Immature natural killer cell (primary cell): ENCODE measurements around the gene MXRA8. TPM values are rescaled to one million over a fixed set of nuclear protein-coding genes. Genes with fewer than 3 reads are reported as not detected.
A peak's percentile ranks its signal among the peaks of the same experiment; 100 is the strongest.
"Not testable (repeated sequence)": the region's sequence is repeated elsewhere in the genome, so short reads cannot be mapped to it uniquely, and the experiment has no call there.

Experiments used
- DNase-seq, 3 donors: peaks; one replicate each; pipeline ENCODE4 v3.0.0; 2022; ENCODE audit warnings: mixed read lengths in 1 of 3
- H3K27ac Mint-ChIP-seq, 6 donors: one replicate each; pipeline ENCODE4 v1.8.0; 2020; ENCODE audit warnings: mixed read lengths in 6 of 6, mild to moderate bottlenecking in 5 of 6, inconsistent platforms in 4 of 6, moderate library complexity in 3 of 6
- H3K27me3 Mint-ChIP-seq, 3 donors: one replicate each; pipeline ENCODE4 v1.8.0; 2020 to 2021; ENCODE audit warnings: low read depth in 3 of 3, mild to moderate bottlenecking in 3 of 3, mixed read lengths in 3 of 3, moderate library complexity in 3 of 3, inconsistent platforms in 1 of 3
- H3K36me3 Mint-ChIP-seq, 3 donors: one replicate each; pipeline ENCODE4 v1.8.0; 2020; ENCODE audit warnings: mixed read lengths in 3 of 3, inconsistent platforms in 2 of 3, mild to moderate bottlenecking in 2 of 3
- H3K4me1 Mint-ChIP-seq, 2 donors: one replicate each; pipeline ENCODE4 v1.8.0; 2020; ENCODE audit warnings: inconsistent platforms in 2 of 2, mild to moderate bottlenecking in 2 of 2, mixed read lengths in 2 of 2, moderate library complexity in 1 of 2
- H3K4me3 Mint-ChIP-seq, 5 donors: one replicate each; pipeline ENCODE4 v1.8.0; 2020; ENCODE audit warnings: mild to moderate bottlenecking in 5 of 5, mixed read lengths in 5 of 5, inconsistent platforms in 3 of 5, moderate library complexity in 3 of 5
- H3K9me3 Mint-ChIP-seq, 6 donors: one replicate each; pipeline ENCODE4 v1.8.0; 2020; ENCODE audit warnings: mild to moderate bottlenecking in 6 of 6, mixed read lengths in 6 of 6, inconsistent platforms in 4 of 6, moderate library complexity in 3 of 6
- polyA plus RNA-seq, 3 donors: library from polyadenylated mRNA; unstranded; fragments of 300-500 nt; fragmentation: Illumina TruSeq; gene quantifications; one replicate each; pipeline ENCODE4 v1.2.3, GENCODE V29; 2021

MXRA8 gene, protein sequence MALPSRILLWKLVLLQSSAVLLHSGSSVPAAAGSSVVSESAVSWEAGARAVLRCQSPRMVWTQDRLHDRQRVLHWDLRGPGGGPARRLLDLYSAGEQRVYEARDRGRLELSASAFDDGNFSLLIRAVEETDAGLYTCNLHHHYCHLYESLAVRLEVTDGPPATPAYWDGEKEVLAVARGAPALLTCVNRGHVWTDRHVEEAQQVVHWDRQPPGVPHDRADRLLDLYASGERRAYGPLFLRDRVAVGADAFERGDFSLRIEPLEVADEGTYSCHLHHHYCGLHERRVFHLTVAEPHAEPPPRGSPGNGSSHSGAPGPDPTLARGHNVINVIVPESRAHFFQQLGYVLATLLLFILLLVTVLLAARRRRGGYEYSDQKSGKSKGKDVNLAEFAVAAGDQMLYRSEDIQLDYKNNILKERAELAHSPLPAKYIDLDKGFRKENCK
- not detected for polyA plus RNA-seq

DNA sequence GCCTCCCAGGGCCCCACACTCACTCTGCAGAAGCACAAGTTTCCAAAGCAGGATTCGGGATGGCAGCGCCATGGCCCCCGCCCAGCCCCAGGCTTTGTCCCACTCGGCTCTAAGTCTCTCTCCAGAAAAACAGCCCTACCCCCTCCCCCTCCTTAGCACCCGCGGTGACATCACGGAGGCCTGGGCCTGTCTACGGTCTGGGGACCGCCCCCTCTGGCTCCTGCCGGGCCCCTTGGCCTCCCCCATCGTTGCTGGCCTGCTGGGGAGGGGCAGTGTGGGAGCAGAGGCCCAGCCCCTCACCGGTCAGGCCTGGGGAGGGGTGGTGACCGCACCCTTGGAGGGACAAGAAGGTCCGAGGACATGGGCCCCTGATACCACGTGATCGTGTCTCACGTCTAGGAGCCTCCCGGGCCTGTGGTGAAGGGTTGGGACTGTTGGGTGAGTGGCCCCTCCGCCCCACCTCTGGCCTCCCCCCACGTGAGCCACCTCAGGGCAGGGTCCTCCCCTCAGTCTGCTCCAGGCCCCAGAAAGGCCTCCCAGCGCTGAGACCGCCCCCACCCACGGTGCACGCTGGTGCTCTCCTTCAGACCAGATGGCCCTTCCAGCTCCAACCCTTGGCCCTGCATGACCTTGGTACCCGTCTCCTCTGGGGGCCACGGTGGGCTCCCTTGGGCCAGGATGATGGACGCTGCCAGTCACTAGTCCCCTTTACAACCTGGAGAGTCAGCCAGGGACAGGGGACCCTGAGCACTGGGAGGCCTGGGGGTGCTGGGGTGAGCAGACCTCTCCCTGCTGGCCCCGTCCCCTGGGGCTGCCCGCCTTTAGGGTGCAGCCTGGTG, at the start of gene MXRA8:
Gene MXRA8 (minus strand): TSS at position 123 of the 839 bp plus-strand sequence. CDS start 51 bp downstream, at position 72.
- no peak within 1 kb of the TSS for H3K4me3 Mint-ChIP-seq
- no peak for DNase-seq
- H3K9me3 Mint-ChIP-seq, result no peaks in the 10 kb centered on the region
- H3K27ac Mint-ChIP-seq, result peak within 1 kb of the TSS in 1 of 6 donors; percentile 24
- no peaks in the 10 kb centered on the region for H3K36me3 Mint-ChIP-seq
- peaks cover 2 to 5% (median 5%) of the 10 kb centered on the region in 3 donors for H3K27me3 Mint-ChIP-seq
- H3K4me1 Mint-ChIP-seq, result peaks cover 0 to 2% of the 10 kb centered on the region in 2 donors

- Mint-ChIP-seq H3K4me3 (peak overlapping the region; percentile 74 to 93 (median 93)), H3K36me3 (peaks cover 5 to 10% (median 7%) of the 10 kb centered on the region in 3 donors)
Measured at GRCh38 chr1:1407636-1408318, 49.4 kb upstream of the MXRA8 start.

DNA sequence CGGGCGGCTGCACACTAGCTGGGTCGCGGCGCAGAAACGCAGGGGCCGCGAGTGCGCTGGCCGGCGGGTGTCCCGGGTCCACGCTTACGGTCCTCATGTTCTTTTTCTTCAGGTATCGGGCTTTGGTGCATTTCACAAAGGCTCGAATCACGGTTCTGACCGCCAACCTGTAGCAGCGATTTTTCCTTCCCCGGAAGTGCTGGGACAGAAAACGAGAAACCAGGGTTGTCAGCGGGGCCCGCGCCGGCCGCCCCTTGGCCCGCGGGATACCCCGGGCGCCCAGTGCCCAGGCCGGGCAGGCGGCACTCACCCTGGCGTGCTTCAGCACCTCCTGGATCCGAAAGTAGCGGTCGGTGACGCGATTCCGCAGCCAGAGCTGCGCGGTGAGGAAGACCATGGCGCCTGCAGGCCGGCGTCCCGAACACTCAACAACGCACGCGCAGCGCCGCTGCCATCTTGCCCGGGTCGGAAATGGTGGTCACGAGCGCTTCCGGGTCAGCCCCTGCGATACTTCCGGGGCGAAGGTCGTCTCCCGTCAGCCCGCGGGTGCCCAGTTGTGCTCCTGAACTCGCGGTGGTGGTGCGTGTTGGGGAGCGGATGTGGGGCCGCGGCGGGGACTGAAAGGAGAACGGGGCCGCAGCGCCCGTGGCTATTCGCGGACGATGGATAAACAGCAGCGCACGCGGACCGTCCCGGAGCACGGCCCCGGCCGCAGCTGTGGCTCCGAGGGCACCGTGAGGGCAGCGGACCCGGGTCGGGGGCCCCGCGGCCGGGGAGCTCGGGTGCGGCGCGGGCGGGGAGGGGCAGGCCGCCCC, 48.7 kb upstream of the MXRA8 start, which contains the start of gene MRPL20:
Gene MRPL20 (minus strand): TSS at position 473 of the 815 bp plus-strand sequence. CDS start 76 bp downstream, at position 397.
- H3K4me3 Mint-ChIP-seq, result peak within 1 kb of the TSS; percentile 91 to 94 (median 93)
- peaks cover 7 to 15% (median 9%) of the 10 kb centered on the region in 3 donors for H3K36me3 Mint-ChIP-seq
- H3K9me3 Mint-ChIP-seq, result no peaks in the 10 kb centered on the region
- H3K27ac Mint-ChIP-seq, result peak within 1 kb of the TSS; percentile 76 to 94 (median 91)
- peaks cover 26 to 36% of the 10 kb centered on the region in 2 donors for H3K4me1 Mint-ChIP-seq
- DNase-seq, result peak; percentile 95 to 96 (median 95)
- peaks cover 5 to 10% (median 5%) of the 10 kb centered on the region in 3 donors for H3K27me3 Mint-ChIP-seq

More at GRCh38 chr1:1407636-1408318, 49.4 kb upstream of the MXRA8 start:
- peaks cover 26 to 33% of the 10 kb centered on the region in 2 donors for H3K4me1 Mint-ChIP-seq
- H3K9me3 Mint-ChIP-seq, result peaks cover 0 to 2% (median 0%) of the 10 kb centered on the region in 6 donors
- H3K27me3 Mint-ChIP-seq, result peaks cover 5 to 9% (median 5%) of the 10 kb centered on the region in 3 donors
- peak overlapping the region; percentile 70 to 89 (median 82) for H3K27ac Mint-ChIP-seq
- DNase-seq, result no peak

GRCh38 chr1:1406101-1406820, 47.9 kb upstream of the MXRA8 start:
- H3K4me1 Mint-ChIP-seq, result peaks cover 28 to 43% of the 10 kb centered on the region in 2 donors
- peak overlapping the region; percentile 91 to 94 (median 93) for H3K4me3 Mint-ChIP-seq
- peaks cover 7 to 21% (median 10%) of the 10 kb centered on the region in 3 donors for H3K36me3 Mint-ChIP-seq
- peaks cover 5 to 12% (median 7%) of the 10 kb centered on the region in 3 donors for H3K27me3 Mint-ChIP-seq
- H3K27ac Mint-ChIP-seq, result peak overlapping the region; percentile 52 to 93 (median 86)
- no peak for DNase-seq
- H3K9me3 Mint-ChIP-seq, result no peaks in the 10 kb centered on the region

DNA sequence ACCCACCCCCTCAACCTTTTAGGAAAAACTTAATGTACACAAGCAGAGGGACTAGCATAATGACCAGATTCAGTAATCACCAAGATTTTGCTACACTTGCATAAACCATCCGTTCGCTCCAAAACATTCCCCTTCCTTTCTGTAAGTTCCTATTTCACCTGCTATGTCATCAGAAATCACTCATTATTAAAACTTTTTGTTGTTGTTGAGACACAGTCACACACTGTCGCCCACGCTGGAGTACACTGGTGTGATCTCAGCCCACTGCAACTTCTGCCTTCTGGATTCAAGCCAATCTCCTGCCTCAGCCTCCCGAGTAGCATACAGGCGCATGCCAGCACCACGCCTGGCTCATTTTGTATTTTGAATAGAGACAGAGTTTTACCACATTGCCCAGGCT, 45.3 kb upstream of the MXRA8 start:
- H3K4me1 Mint-ChIP-seq, result peaks cover 47 to 59% of the 10 kb centered on the region in 2 donors
- peaks cover 12 to 18% (median 14%) of the 10 kb centered on the region in 3 donors for H3K27me3 Mint-ChIP-seq
- H3K9me3 Mint-ChIP-seq, result no peaks in the 10 kb centered on the region
- H3K36me3 Mint-ChIP-seq, result peaks cover 7 to 24% (median 10%) of the 10 kb centered on the region in 3 donors
- no peak for DNase-seq
- peak overlapping the region in 4 of 6 donors; percentile 59 to 80 (median 67) for H3K27ac Mint-ChIP-seq
- H3K4me3 Mint-ChIP-seq, result peak overlapping the region in 3 of 5 donors; percentile 18 to 68 (median 56)

- Mint-ChIP-seq H3K36me3 (peaks cover 7 to 24% (median 10%) of the 10 kb centered on the region in 3 donors), H3K27ac (peak overlapping the region in 2 of 6 donors; percentile 23 to 69), H3K4me1 (peaks cover 46 to 60% of the 10 kb centered on the region in 2 donors), H3K27me3 (peaks cover 10 to 20% (median 13%) of the 10 kb centered on the region in 3 donors), H3K4me3 (peak overlapping the region in 1 of 5 donors; percentile 68)
- H3K9me3 Mint-ChIP-seq, DNase-seq: not testable (repeated sequence)
Measured at GRCh38 chr1:1402901-1403392, 44.6 kb upstream of the MXRA8 start.

GRCh38 chr1:1402072-1402900, 43.9 kb upstream of the MXRA8 start:
- peak overlapping the region; percentile 46 to 91 (median 59) for H3K4me3 Mint-ChIP-seq
- peaks cover 7 to 24% (median 10%) of the 10 kb centered on the region in 3 donors for H3K36me3 Mint-ChIP-seq
- H3K9me3 Mint-ChIP-seq, result no peaks in the 10 kb centered on the region
- peak overlapping the region in 5 of 6 donors; percentile 43 to 84 (median 77) for H3K27ac Mint-ChIP-seq
- H3K27me3 Mint-ChIP-seq, result peaks cover 10 to 20% (median 10%) of the 10 kb centered on the region in 3 donors
- peaks cover 49 to 63% of the 10 kb centered on the region in 2 donors for H3K4me1 Mint-ChIP-seq
- peak in 1 of 3 donors; percentile 27 for DNase-seq

- Mint-ChIP-seq H3K27me3 (peaks cover 7 to 20% (median 10%) of the 10 kb centered on the region in 3 donors), H3K9me3 (no peaks in the 10 kb centered on the region), H3K36me3 (peaks cover 7 to 24% (median 10%) of the 10 kb centered on the region in 3 donors), H3K4me1 (peaks cover 49 to 59% of the 10 kb centered on the region in 2 donors), H3K27ac (peak overlapping the region; percentile 69 to 95 (median 86)), H3K4me3 (peak overlapping the region; percentile 46 to 91 (median 59))
- DNase-seq, result no peak
Measured at GRCh38 chr1:1401457-1402010, 43.2 kb upstream of the MXRA8 start.

DNA sequence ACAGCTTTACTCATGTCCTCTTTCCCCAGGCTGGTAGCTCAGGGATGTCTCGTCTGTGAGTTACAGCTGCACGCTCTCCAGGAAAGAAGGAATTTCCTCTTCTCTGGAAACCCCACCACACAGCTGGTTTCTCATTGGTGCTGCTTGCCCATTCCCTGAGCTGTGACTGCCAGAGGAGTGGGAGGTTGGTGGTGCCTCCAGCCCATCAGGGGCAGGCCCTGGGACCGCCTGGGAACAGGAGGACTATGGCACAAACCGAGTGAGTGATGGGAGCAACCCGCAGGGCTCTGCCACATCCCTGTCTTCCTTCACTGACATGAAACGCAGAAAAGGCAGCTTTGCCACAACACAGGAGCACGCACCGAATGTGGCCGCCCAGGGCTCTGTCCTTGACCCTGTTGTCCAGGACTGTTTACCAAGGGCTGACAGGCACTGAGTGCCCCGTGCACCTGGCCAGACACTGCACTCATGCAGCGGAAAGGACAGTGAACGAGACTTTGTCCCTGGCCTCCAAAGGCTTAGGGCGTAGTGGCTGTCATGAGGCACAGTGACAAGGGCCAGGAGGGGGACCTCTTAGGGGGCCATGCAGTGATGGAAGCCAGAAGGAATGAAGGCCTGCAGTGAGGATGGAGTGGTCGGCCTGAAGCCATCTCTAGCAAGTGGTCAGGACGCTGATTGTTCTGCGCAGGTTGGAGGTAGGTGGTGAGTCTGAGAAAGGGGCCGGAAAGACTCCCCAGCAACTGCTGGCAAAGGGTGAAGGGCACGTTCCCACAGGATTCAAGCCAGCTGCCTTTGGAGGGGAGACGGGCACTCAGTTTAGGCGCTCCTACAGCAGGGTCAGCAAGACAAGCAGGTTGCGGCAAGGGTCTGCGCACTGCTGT, 42.5 kb upstream of the MXRA8 start:
- Mint-ChIP-seq H3K36me3 (peaks cover 7 to 24% (median 10%) of the 10 kb centered on the region in 3 donors), H3K4me3 (peak overlapping the region; percentile 85 to 92 (median 88)), H3K27me3 (peaks cover 5 to 20% (median 10%) of the 10 kb centered on the region in 3 donors), H3K27ac (peak overlapping the region; percentile 84 to 95 (median 88)), H3K4me1 (peaks cover 42 to 53% of the 10 kb centered on the region in 2 donors), H3K9me3 (no peaks in the 10 kb centered on the region)
- no peak for DNase-seq
